ENCODE measurements around the gene ERC1. TPM values are rescaled to one million over a fixed set of nuclear protein-coding genes. Genes with fewer than 3 reads are reported as not detected.
A peak's percentile ranks its signal among the peaks of the same experiment; 100 is the strongest.

ERC1 gene
- total RNA-seq, 1 experiment from 2014 or later: 12.3 TPM

DNA sequence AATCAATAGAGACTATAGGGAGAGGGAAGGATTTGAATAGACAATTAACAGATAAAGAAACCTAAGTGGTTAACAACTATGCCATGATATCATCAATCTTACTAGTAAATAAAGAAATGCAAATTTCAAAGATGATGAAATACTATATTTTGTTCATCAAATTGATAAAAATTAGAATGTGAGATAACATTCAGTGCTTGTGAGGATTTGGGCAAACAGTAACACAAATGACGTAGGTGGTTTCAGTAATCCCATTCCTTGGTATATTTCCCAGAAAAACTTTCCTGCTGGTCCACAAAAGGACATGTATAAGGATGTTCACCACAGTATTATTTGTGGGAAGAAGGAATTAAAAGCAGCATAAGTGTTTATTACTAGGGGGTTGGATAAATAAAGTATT lies 136.0 kb downstream of the ERC1 start:
- H3K4me1 ChIP-seq (ENCODE audit: insufficient read depth, low read length): peaks cover 10% of the 10 kb centered on the region; the same call in 1 of the 2 replicates
- H3K9me2 ChIP-seq (replicated peaks; ENCODE audit: low read length): no peaks in the 10 kb centered on the region
- H3K9me3 ChIP-seq (ENCODE audit: low read length): no peaks in the 10 kb centered on the region
- H3K27ac ChIP-seq (ENCODE audit: low read length): no peak overlapping the region
- H3K4me3 ChIP-seq (ENCODE audit: low read length): no peak overlapping the region
- ATAC-seq (no peak), DNase-seq (no peak)
- H2AFZ ChIP-seq (ENCODE audit: low read length): no peak overlapping the region
- POLR2A ChIA-PET (ENCODE audit: unreplicated experiment): no interaction called here
- BruUV-seq (replicated peaks): no TSS peak
- H3K9ac ChIP-seq (ENCODE audit: low read length): no peak overlapping the region
- no peaks in the 10 kb centered on the region for H3K36me3 ChIP-seq (ENCODE audit: low read depth, low read length)
- CTCF ChIA-PET: no interaction called here
- H4K20me1 ChIP-seq (ENCODE audit: low read length): no peaks in the 10 kb centered on the region
- intact Hi-C loops (cut with micrococcal nuclease): no loop called here
- H3K27me3 ChIP-seq (ENCODE audit: low read length): no peaks in the 10 kb centered on the region
- no peaks in the 10 kb centered on the region for H3K79me2 ChIP-seq (ENCODE audit: low read length)
- no peak overlapping the region for H3K4me2 ChIP-seq (ENCODE audit: low read length)
- TF ChIP-seq CTCF (conservative IDR thresholded peaks at IDR 0.05; ENCODE audit: low read depth, low read length): no peak
- TF ChIP-seq EZH2 (IDR thresholded peaks at IDR 0.05; ENCODE audit: low read length, unreplicated experiment): no peak
- no peak for TF ChIP-seq EZH2phosphoT487 (IDR thresholded peaks at IDR 0.05; ENCODE audit: borderline replicate concordance, low read length)
- no peaks in the 10 kb centered on the region for H3F3A ChIP-seq (ENCODE audit: low read length, unreplicated experiment)

DNA sequence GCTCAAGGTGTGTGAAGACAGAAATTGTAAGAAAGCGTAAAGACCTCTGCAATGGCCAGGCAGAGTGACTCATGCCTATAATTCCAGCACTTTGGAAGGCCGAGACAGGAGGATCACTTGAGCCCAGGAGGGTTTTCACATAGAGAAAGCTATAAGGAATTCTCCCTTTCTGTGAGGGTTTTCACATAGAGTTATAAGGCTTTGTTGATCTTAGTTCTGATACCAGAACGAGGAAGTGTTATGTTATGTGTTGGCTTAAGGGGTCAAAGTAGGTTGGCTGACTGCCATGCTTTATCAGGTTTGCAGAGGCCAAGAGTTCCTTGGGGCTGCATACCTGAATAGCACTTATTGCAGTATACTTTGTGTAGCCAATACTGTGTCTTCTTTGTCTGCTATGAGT lies 139.1 kb downstream of the ERC1 start:
- CTCF ChIA-PET: interaction anchor here (0.6 kb wide), 1 partner anchor 448 kb away, joined by 4 read pairs; no protein-coding TSS in a partner anchor
- H3K27ac ChIP-seq (ENCODE audit: low read length): no peak overlapping the region
- peak; percentile 29 for ATAC-seq
- intact Hi-C loops (cut with micrococcal nuclease): no loop called here
- H4K20me1 ChIP-seq (ENCODE audit: low read length): no peaks in the 10 kb centered on the region
- POLR2A ChIA-PET (ENCODE audit: unreplicated experiment): interaction anchor here (0.6 kb wide), 1 partner anchor 54 kb away, joined by 3 read pairs; no protein-coding TSS in a partner anchor
- H3F3A ChIP-seq (ENCODE audit: low read length, unreplicated experiment): no peaks in the 10 kb centered on the region
- no TSS peak for BruUV-seq (replicated peaks)
- H3K4me1 ChIP-seq (ENCODE audit: insufficient read depth, low read length): peaks cover 10% of the 10 kb centered on the region; the same call in 1 of the 2 replicates
- H3K27me3 ChIP-seq (ENCODE audit: low read length): no peaks in the 10 kb centered on the region
- DNase-seq: peak; percentile 30
- no peaks in the 10 kb centered on the region for H3K9me2 ChIP-seq (replicated peaks; ENCODE audit: low read length)
- H3K4me2 ChIP-seq (ENCODE audit: low read length): no peak overlapping the region
- no peak overlapping the region for H2AFZ ChIP-seq (ENCODE audit: low read length)
- no peak overlapping the region for H3K9ac ChIP-seq (ENCODE audit: low read length)
- no peak for TF ChIP-seq EZH2 (IDR thresholded peaks at IDR 0.05; ENCODE audit: low read length, unreplicated experiment)
- H3K79me2 ChIP-seq (ENCODE audit: low read length): no peaks in the 10 kb centered on the region
- no peaks in the 10 kb centered on the region for H3K36me3 ChIP-seq (ENCODE audit: low read depth, low read length)
- H3K4me3 ChIP-seq (ENCODE audit: low read length): no peak overlapping the region
- H3K9me3 ChIP-seq (ENCODE audit: low read length): no peaks in the 10 kb centered on the region

GRCh38 chr12:1130571-1130970 lies 139.5 kb downstream of the ERC1 start:
- no peak overlapping the region for H2AFZ ChIP-seq (ENCODE audit: low read length)
- H3K36me3 ChIP-seq (ENCODE audit: low read depth, low read length): no peaks in the 10 kb centered on the region
- TF ChIP-seq EZH2 (IDR thresholded peaks at IDR 0.05; ENCODE audit: low read length, unreplicated experiment) (no peak), EZH2phosphoT487 (IDR thresholded peaks at IDR 0.05; ENCODE audit: borderline replicate concordance, low read length) (no peak), CTCF (conservative IDR thresholded peaks at IDR 0.05; ENCODE audit: low read depth, low read length) (no peak)
- no peak overlapping the region for H3K4me3 ChIP-seq (ENCODE audit: low read length)
- ATAC-seq: no peak
- H3K27me3 ChIP-seq (ENCODE audit: low read length): no peaks in the 10 kb centered on the region
- DNase-seq: no peak
- no peaks in the 10 kb centered on the region for H3K9me3 ChIP-seq (ENCODE audit: low read length)
- CTCF ChIA-PET: interaction anchor here (0.6 kb wide), 1 partner anchor 448 kb away, joined by 4 read pairs; no protein-coding TSS in a partner anchor
- H3K9me2 ChIP-seq (replicated peaks; ENCODE audit: low read length): no peaks in the 10 kb centered on the region
- BruUV-seq (replicated peaks): no TSS peak
- H3K79me2 ChIP-seq (ENCODE audit: low read length): no peaks in the 10 kb centered on the region
- H4K20me1 ChIP-seq (ENCODE audit: low read length): no peaks in the 10 kb centered on the region
- intact Hi-C loops (cut with micrococcal nuclease): no loop called here
- H3K9ac ChIP-seq (ENCODE audit: low read length): no peak overlapping the region
- POLR2A ChIA-PET (ENCODE audit: unreplicated experiment): interaction anchor here (0.6 kb wide), 1 partner anchor 54 kb away, joined by 3 read pairs; no protein-coding TSS in a partner anchor
- no peaks in the 10 kb centered on the region for H3F3A ChIP-seq (ENCODE audit: low read length, unreplicated experiment)
- no peak overlapping the region for H3K27ac ChIP-seq (ENCODE audit: low read length)
- peaks cover 10% of the 10 kb centered on the region; the same call in 1 of the 2 replicates for H3K4me1 ChIP-seq (ENCODE audit: insufficient read depth, low read length)
- H3K4me2 ChIP-seq (ENCODE audit: low read length): no peak overlapping the region
